Neural cell (in vitro differentiated cells): ENCODE data around the gene ZNF384. TPM values are rescaled to one million over a fixed set of nuclear protein-coding genes. Genes with fewer than 3 reads are reported as not detected.

Source experiments
- H2AFZ ChIP-seq: fragments of 200-600, 300-800 bp; sonication (generic), shearing (Covaris generic); 2 replicates; pipeline ENCODE4 v1.6.0; 2014; ENCODE audit warnings: low read depth, mild to moderate bottlenecking, antibody characterized with exemption, low read length, moderate library complexity
- H3F3A ChIP-seq: fragments of 200-600 bp; shearing (Covaris generic); 2 replicates; pipeline ENCODE4 v1.6.1; 2016; ENCODE audit warnings: mild to moderate bottlenecking, moderate library complexity, mixed read lengths, antibody characterized with exemption, low read length; ENCODE audit not compliant: insufficient read depth, poor library complexity, severe bottlenecking
- H3K27ac ChIP-seq: fragments of 200-600, 300-800 bp; sonication (generic), shearing (Covaris generic); 2 replicates; pipeline ENCODE4 v1.5.1; 2014; ENCODE audit warnings: mild to moderate bottlenecking, low read length, moderate library complexity
- H3K27me3 ChIP-seq: fragments of 300-800, 200-600 bp; sonication (generic), shearing (Covaris generic); 2 replicates; pipeline ENCODE4 v1.6.0; 2014; ENCODE audit warnings: mild to moderate bottlenecking, low read depth, low read length, moderate library complexity; ENCODE audit not compliant: insufficient read depth
- H3K36me3 ChIP-seq: fragments of 300-800, 200-600 bp; sonication (generic), shearing (Covaris generic); 2 replicates; pipeline ENCODE4 v1.5.1; 2014; ENCODE audit warnings: mild to moderate bottlenecking, antibody characterized with exemption, low read length, moderate library complexity; ENCODE audit not compliant: insufficient read depth
- H3K4me2 ChIP-seq: fragments of 300-800, 200-600 bp; sonication (generic), shearing (Covaris generic); 2 replicates; pipeline ENCODE4 v1.6.0; 2014; ENCODE audit warnings: mild to moderate bottlenecking, low read length
- H3K4me3 ChIP-seq: fragments of 300-800, 200-600 bp; sonication (generic), shearing (Covaris generic); 2 replicates; pipeline ENCODE4 v1.5.1; 2014; ENCODE audit warnings: mild to moderate bottlenecking, low read length, moderate library complexity
- H3K79me2 ChIP-seq: fragments of 200-600 bp; shearing (Covaris generic); replicated peaks from 2 replicates; pipeline ENCODE4 v1.6.0; 2014; ENCODE audit warnings: mild to moderate bottlenecking, low read length, moderate library complexity; ENCODE audit not compliant: insufficient read depth
- H3K9ac ChIP-seq: fragments of 300-800, 200-600 bp; sonication (generic), shearing (Covaris generic); 2 replicates; pipeline ENCODE4 v1.6.1; 2016; ENCODE audit warnings: mild to moderate bottlenecking, low read length, mixed read lengths
- H3K9me2 ChIP-seq: fragments of 200-600 bp; shearing (Covaris generic); 2 replicates; pipeline ENCODE4 v1.6.1; 2016; ENCODE audit warnings: mild to moderate bottlenecking, low read length, mixed read lengths; ENCODE audit not compliant: insufficient read depth
- H3K9me3 ChIP-seq: fragments of 200-600, 300-800 bp; sonication (generic), shearing (Covaris generic); 2 replicates; pipeline ENCODE4 v1.6.1; 2016; ENCODE audit warnings: mild to moderate bottlenecking, mixed run types, low read length, moderate library complexity, mixed read lengths
- H4K20me1 ChIP-seq: fragments of 200-600 bp; shearing (Covaris generic); 2 replicates; pipeline ENCODE4 v1.6.1; 2016; ENCODE audit warnings: mild to moderate bottlenecking, mixed run types; ENCODE audit not compliant: insufficient read depth
- CTCF ChIP-seq: fragments of 450-650 bp; IDR thresholded peaks from 2 replicates; pipeline ENCODE4 v1.5.1; 2014; ENCODE audit warnings: antibody characterized with exemption, mild to moderate bottlenecking, moderate library complexity; ENCODE audit not compliant: poor library complexity, severe bottlenecking
- EP300 ChIP-seq: fragments of 450-650 bp; conservative IDR thresholded peaks from 2 replicates; pipeline ENCODE4 v1.6.1; 2014; ENCODE audit warnings: antibody characterized with exemption, mild to moderate bottlenecking, moderate library complexity; ENCODE audit not compliant: poor library complexity, severe bottlenecking
- EZH2 ChIP-seq: fragments of 200-600, 300-800 bp; shearing (Covaris generic), sonication (generic); IDR thresholded peaks from 2 replicates; pipeline ENCODE4 v1.6.1; 2014; ENCODE audit warnings: antibody characterized with exemption, low read length, borderline replicate concordance, mild to moderate bottlenecking; ENCODE audit not compliant: insufficient read depth, poor library complexity, severe bottlenecking
- MXI1 ChIP-seq: fragments of 450-650 bp; conservative IDR thresholded peaks from 2 replicates; pipeline ENCODE4 v1.6.1; 2014; ENCODE audit warnings: antibody characterized with exemption, mild to moderate bottlenecking; ENCODE audit not compliant: poor library complexity, severe bottlenecking
- POLR2AphosphoS5 ChIP-seq: IDR thresholded peaks from 2 replicates; pipeline ENCODE4 v1.6.1; 2012
- RAD21 ChIP-seq: fragments of 450-650 bp; conservative IDR thresholded peaks from 2 replicates; pipeline ENCODE4 v1.6.1; 2014; ENCODE audit warnings: antibody characterized with exemption, mild to moderate bottlenecking, moderate library complexity
- REST ChIP-seq: IDR thresholded peaks from 2 replicates; pipeline ENCODE4 v1.6.1; 2012; ENCODE audit warnings: borderline replicate concordance
- SMC3 ChIP-seq: fragments of 450-650 bp; conservative IDR thresholded peaks from 2 replicates; pipeline ENCODE4 v1.6.1; 2014; ENCODE audit warnings: antibody characterized with exemption, mild to moderate bottlenecking, moderate library complexity; ENCODE audit not compliant: poor library complexity
- TAF1 ChIP-seq: IDR thresholded peaks from 2 replicates; pipeline ENCODE4 v1.6.1; 2012; ENCODE audit warnings: low read depth
- polyA plus RNA-seq: library from polyadenylated mRNA; depleted of rRNA; stranded (reverse); fragments of >200 nt; gene quantifications from 2 replicates; pipeline ENCODE4 v1.2.3, GENCODE V29; 2014

The ZNF384 gene
- polyA plus RNA-seq, 1 donor from 2014 or later = 25.8 TPM

- Histone ChIP-seq H3K36me3 (no peaks in the 10 kb centered on the region), H3F3A (peaks cover 6% of the 10 kb centered on the region), H3K9me3 (no peaks in the 10 kb centered on the region), H4K20me1 (no peaks in the 10 kb centered on the region), H3K4me2 (no peak overlapping the region), H2AFZ (no peak overlapping the region), H3K4me3 (no peak overlapping the region), H3K9ac (no peak overlapping the region), H3K27me3 (no peaks in the 10 kb centered on the region), H3K79me2 (no peaks in the 10 kb centered on the region), H3K27ac (no peak overlapping the region), H3K9me2 (no peaks in the 10 kb centered on the region)
- no peak for TF ChIP-seq POLR2AphosphoS5
Measured at GRCh38 chr12:6620885-6621274, 68.3 kb downstream of the ZNF384 start.

GRCh38 chr12:6620137-6620884 lies 68.9 kb downstream of the ZNF384 start:
- no peaks in the 10 kb centered on the region for H4K20me1 ChIP-seq
- no peaks in the 10 kb centered on the region for H3K79me2 ChIP-seq
- no peak overlapping the region for H3K9ac ChIP-seq
- peaks cover 6% of the 10 kb centered on the region for H3F3A ChIP-seq
- H3K9me3 ChIP-seq = no peaks in the 10 kb centered on the region
- no peaks in the 10 kb centered on the region for H3K27me3 ChIP-seq
- H3K27ac ChIP-seq = no peak overlapping the region
- no peak overlapping the region for H2AFZ ChIP-seq
- H3K36me3 ChIP-seq = no peaks in the 10 kb centered on the region
- H3K4me2 ChIP-seq = no peak overlapping the region
- H3K4me3 ChIP-seq = no peak overlapping the region
- TF ChIP-seq TAF1 (no peak), MXI1 (no peak), SMC3 (no peak), EZH2 (no peak), EP300 (no peak), CTCF (no peak), POLR2AphosphoS5 (no peak), RAD21 (no peak), REST (no peak)
- no peaks in the 10 kb centered on the region for H3K9me2 ChIP-seq
